ENCODE data around the gene EPHB3. TPM values are rescaled to one million over a fixed set of nuclear protein-coding genes. Genes with fewer than 3 reads are reported as not detected.

EPHB3 gene
- total RNA-seq, 1 donor from 2014 or later, result 0.07 TPM

- no peaks in the 10 kb centered on the region for H3K9me3 Mint-ChIP-seq
- peaks cover 58% of the 10 kb centered on the region for H3K27me3 Mint-ChIP-seq
- DNase-seq, result no peak
- no peak overlapping the region for H3K27ac Mint-ChIP-seq
- intact Hi-C loops (cut with micrococcal nuclease), result no loop called here
- ChIA-PET POLR2A (no interaction called here), CTCF (no interaction called here)
- ATAC-seq (ENCODE audit: low read depth), result no peak
- H3K4me1 Mint-ChIP-seq, result no peaks in the 10 kb centered on the region
- H3K36me3 Mint-ChIP-seq (ENCODE audit: low read depth), result no peaks in the 10 kb centered on the region
- no peak overlapping the region for H3K4me3 Mint-ChIP-seq
- TF ChIP-seq CTCF (IDR thresholded peaks at IDR 0.05), result no peak
These were observed 8.2 kb upstream of the EPHB3 start for GRCh38 chr3:184553385-184553784.

- ATAC-seq (ENCODE audit: low read depth), result no peak
- no peaks in the 10 kb centered on the region for H3K9me3 Mint-ChIP-seq
- CTCF ChIA-PET, result interaction anchor here (1.7 kb wide), 1 partner anchor 13 kb away, joined by 3 read pairs; no protein-coding TSS in a partner anchor
- POLR2A ChIA-PET, result no interaction called here
- no peaks in the 10 kb centered on the region for H3K4me1 Mint-ChIP-seq
- no peak overlapping the region for H3K4me3 Mint-ChIP-seq
- peaks cover 68% of the 10 kb centered on the region for H3K27me3 Mint-ChIP-seq
- no peak overlapping the region for H3K27ac Mint-ChIP-seq
- DNase-seq, result no peak
- H3K36me3 Mint-ChIP-seq (ENCODE audit: low read depth), result no peaks in the 10 kb centered on the region
- TF ChIP-seq CTCF (IDR thresholded peaks at IDR 0.05), result no peak
- intact Hi-C loops (cut with micrococcal nuclease), result no loop called here
These were observed 7.1 kb upstream of the EPHB3 start for GRCh38 chr3:184554461-184554860.

- Mint-ChIP-seq H3K4me1 (peaks cover 15% of the 10 kb centered on the region), H3K9me3 (no peaks in the 10 kb centered on the region), H3K4me3 (no peak overlapping the region), H3K36me3 (ENCODE audit: low read depth) (no peaks in the 10 kb centered on the region), H3K27me3 (peaks cover 72% of the 10 kb centered on the region), H3K27ac (no peak overlapping the region)
- ATAC-seq (ENCODE audit: low read depth) (no peak), DNase-seq (no peak)
- ChIA-PET CTCF (no interaction called here), POLR2A (interaction anchor here (0.6 kb wide), 1 partner anchor 1416 kb away, joined by 3 read pairs; no protein-coding TSS in a partner anchor)
- intact Hi-C loops (cut with micrococcal nuclease), result no loop called here
- no peak for TF ChIP-seq CTCF (IDR thresholded peaks at IDR 0.05)
These were observed 4.8 kb upstream of the EPHB3 start for GRCh38 chr3:184556582-184557347.

GRCh38 chr3:184557348-184557950 is 4.1 kb upstream of the EPHB3 start:
- ATAC-seq (ENCODE audit: low read depth), result no peak
- H3K4me1 Mint-ChIP-seq, result peaks cover 15% of the 10 kb centered on the region
- no peak for TF ChIP-seq CTCF (IDR thresholded peaks at IDR 0.05)
- H3K27ac Mint-ChIP-seq, result no peak overlapping the region
- intact Hi-C loops (cut with micrococcal nuclease), result no loop called here
- H3K9me3 Mint-ChIP-seq, result no peaks in the 10 kb centered on the region
- POLR2A ChIA-PET, result interaction anchor here (0.6 kb wide), 1 partner anchor 1417 kb away, joined by 3 read pairs; no protein-coding TSS in a partner anchor
- no peaks in the 10 kb centered on the region for H3K36me3 Mint-ChIP-seq (ENCODE audit: low read depth)
- H3K27me3 Mint-ChIP-seq, result peaks cover 66% of the 10 kb centered on the region
- CTCF ChIA-PET, result no interaction called here
- no peak for DNase-seq
- no peak overlapping the region for H3K4me3 Mint-ChIP-seq

- Mint-ChIP-seq H3K27ac (no peak overlapping the region), H3K4me1 (peaks cover 15% of the 10 kb centered on the region), H3K27me3 (peaks cover 55% of the 10 kb centered on the region), H3K4me3 (no peak overlapping the region), H3K9me3 (no peaks in the 10 kb centered on the region), H3K36me3 (ENCODE audit: low read depth) (no peaks in the 10 kb centered on the region)
- DNase-seq, result no peak
- POLR2A ChIA-PET, result no interaction called here
- TF ChIP-seq CTCF (IDR thresholded peaks at IDR 0.05), result no peak
- CTCF ChIA-PET, result interaction anchor here (0.9 to 1.2 kb wide), 2 partner anchors 14 to 309 kb away, joined by 3 read pairs; no protein-coding TSS in a partner anchor
- ATAC-seq (ENCODE audit: low read depth), result no peak
- intact Hi-C loops (cut with micrococcal nuclease), result no loop called here
These were observed 2.9 kb upstream of the EPHB3 start for GRCh38 chr3:184558726-184559125.
